Stimulated activated CD4-positive, alpha-beta T cell treated with anti-CD3 and anti-CD28 coated beads, Interleukin-12 subunit alpha, Interleukin-12 subunit beta, amount 100 ng/mL, for 48 hours (primary cell): ENCODE data around the gene ZNF322.

ENCODE experiments used
- DNase-seq, 3 donors: peaks; one replicate each; pipeline ENCODE4 v3.0.0-alpha.2; 2020; ENCODE audit warnings: low read depth in 2 of 3, low spot score in 1 of 3

The ZNF322 gene

DNA sequence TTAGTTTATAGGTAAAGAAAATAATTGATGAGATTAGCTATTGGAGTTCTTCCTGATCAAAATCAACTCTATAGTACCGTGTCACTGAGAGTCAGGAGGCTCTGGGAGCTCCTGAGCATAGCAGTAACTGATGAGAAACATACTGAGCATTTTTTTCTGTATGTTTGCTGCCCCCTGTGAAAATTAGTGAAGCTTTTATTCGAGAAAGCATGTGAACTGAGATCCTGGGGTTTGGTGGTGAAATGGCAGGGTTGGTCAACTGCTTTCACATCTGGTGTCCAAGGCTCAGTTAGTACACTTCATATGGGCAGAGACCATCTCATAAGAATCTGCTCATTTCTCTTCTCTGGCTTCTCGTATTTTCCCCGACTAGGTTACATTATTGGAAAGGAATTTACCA, 66.9 kb downstream of the ZNF322 start:
- no peak for DNase-seq

- DNase-seq, result no peak
Observed at GRCh38 chr6:26588965-26589364, 70.6 kb downstream of the ZNF322 start.
